GM19397 (cell line): ENCODE data around the gene CRAMP1.
"Not testable (repeated sequence)": the region's sequence is repeated elsewhere in the genome, so short reads cannot be mapped to it uniquely, and the experiment has no call there.

Experiments used
- ATAC-seq: cut with Tn5 transposase; IDR thresholded peaks from one replicate; pipeline ENCODE4 v1.9.1; 2021; ENCODE audit warnings: mild to moderate bottlenecking, moderate library complexity; ENCODE audit not compliant: unreplicated experiment

CRAMP1 gene

DNA sequence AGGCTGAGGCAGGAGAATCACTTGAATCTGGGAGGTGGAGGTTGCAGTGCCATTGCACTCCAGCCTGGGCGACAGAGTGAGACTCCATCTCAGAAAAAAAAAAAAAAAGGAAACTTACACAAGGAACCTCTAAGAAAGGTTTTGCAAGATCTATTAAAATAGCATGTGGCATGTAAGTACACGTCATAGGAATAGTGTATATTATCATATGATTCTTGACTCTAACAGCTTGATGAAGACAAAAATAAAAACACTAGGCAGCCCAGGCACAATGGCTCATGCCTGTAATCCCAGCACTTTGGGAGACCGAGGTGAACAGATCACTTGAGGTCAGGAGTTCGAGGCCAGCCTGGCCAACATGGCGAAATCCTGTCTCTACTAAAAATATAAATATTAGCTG is 16.6 kb upstream of the CRAMP1 start:
- not testable (repeated sequence) for ATAC-seq

- no peak for ATAC-seq
Measured at GRCh38 chr16:1596516-1596915, 15.6 kb upstream of the CRAMP1 start.

DNA sequence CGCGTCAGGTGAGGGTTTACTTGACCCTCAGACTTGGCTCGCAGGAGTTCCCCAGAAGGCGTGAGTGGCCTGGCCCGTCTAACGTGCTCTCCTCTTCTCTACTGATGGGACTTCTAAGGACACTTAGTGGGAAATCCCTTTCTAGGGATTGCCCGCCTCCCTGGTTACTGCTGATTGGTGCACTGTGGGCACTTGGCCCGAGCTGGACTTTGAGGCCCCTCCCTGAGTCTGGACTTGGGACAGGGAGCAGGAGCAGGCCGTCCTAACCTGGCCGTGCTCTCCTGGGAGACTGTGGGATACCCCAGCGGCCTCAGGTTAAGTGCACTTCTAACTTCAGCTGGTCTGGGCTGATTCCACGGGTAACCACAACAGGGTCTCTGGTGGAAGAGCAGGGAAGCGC is 15.0 kb upstream of the CRAMP1 start:
- no peak for ATAC-seq

GRCh38 chr16:1601031-1601430 is 11.1 kb upstream of the CRAMP1 start:
- ATAC-seq: no peak

- no peak for ATAC-seq
Measured at GRCh38 chr16:1601489-1601888, 10.7 kb upstream of the CRAMP1 start.

DNA sequence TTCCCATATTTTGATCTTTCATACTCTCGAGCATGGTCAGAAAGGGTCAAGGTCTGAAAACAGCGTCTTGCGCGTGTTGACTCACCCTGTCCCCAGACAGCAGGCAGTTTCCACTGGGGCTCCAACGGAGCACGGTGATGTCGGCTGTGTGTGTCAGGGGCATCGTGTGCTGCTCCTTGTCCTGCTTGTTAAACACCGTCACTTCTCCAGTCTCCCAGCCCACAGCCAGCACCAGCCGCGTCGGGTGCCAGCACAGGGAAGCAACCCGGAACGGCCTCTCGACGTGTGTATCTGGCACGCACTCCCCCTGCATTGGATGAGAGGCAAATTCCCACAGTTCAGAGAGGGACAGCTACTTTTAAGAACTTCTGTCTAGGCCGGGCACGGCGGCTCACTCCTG is 9.9 kb upstream of the CRAMP1 start:
- no peak for ATAC-seq

DNA sequence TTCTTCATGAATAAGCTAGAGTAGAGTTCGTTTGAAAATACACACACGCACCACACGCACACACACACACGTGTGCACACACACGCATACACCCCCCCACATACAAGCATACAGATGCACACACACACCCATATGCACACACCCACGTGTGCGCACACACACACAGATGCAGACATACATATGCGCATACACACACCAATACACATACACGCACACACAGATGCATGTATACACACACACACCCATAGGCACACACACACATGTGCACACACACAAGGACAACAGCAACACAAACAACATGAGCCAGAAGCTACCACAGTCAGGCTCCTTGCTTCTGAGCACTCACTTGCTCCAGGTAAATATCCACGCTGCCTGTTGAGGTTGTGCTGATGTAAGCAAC is 5.4 kb upstream of the CRAMP1 start:
- ATAC-seq: no peak

DNA sequence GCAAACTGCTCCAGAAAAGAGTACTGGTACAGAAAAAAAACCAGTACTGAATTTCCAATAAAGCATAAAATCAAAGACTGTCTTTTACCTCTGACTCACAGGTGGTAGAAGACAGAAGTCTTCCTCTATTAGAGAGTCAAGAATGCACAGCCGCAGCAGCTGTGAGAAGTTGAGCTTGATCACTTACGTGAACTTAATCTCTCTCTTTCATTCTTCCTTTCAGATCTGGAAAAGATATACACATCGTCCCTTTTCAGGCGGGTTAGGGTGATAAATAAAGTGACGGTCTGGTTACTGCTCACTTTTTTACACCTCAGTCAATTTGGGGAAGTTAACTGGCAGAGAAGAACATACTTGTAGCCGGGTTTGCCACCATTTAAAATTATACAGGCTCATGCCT is 4.2 kb upstream of the CRAMP1 start:
- ATAC-seq: no peak

DNA sequence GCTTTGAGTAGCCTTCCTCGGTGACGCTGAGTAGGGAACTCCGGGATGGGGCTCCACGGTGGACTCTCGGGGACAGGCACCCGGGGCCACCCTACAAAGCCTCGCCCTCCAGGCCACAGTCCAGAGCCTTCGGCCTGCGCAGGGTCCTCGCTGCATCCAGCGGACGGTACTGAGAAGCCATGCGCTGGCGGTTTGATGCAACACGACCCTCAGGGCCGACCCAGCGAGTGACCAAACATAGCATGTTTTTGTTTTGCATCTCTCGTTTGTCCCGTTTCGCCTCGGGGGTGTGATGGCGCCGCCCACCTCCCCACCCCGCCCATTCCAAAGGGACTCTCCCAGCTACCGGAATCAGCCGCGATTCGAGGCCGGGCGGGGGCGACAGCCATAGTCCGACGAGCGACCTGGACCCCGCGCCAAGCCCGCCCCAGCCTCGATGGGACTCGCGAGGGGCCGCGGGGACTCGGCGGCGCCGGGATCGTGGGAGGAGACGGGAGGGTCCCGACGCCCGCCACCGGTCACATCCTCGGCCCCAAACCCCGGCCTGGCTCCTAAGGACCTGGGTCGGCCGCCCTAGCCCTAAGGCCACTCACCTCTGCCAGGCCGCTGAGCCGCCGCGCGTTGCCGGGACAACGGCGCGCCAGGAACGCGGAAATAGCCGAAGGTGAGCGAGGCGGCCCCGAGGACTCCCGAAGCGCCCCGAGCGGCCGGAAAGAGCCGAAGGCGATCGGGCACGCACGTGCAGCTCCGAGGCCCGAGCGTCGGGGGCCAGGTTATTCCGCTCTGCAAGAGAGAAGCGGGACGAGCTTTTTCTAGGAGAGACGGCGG is 1.9 kb upstream of the CRAMP1 start:
- no peak for ATAC-seq

- no peak for ATAC-seq
Measured at GRCh38 chr16:1610899-1611632, 1.1 kb upstream of the CRAMP1 start.

- ATAC-seq: no peak
Measured at GRCh38 chr16:1613211-1613622, 1.1 kb downstream of the CRAMP1 start.

- ATAC-seq: no peak
Measured at GRCh38 chr16:1613728-1614455, 1.7 kb downstream of the CRAMP1 start.

DNA sequence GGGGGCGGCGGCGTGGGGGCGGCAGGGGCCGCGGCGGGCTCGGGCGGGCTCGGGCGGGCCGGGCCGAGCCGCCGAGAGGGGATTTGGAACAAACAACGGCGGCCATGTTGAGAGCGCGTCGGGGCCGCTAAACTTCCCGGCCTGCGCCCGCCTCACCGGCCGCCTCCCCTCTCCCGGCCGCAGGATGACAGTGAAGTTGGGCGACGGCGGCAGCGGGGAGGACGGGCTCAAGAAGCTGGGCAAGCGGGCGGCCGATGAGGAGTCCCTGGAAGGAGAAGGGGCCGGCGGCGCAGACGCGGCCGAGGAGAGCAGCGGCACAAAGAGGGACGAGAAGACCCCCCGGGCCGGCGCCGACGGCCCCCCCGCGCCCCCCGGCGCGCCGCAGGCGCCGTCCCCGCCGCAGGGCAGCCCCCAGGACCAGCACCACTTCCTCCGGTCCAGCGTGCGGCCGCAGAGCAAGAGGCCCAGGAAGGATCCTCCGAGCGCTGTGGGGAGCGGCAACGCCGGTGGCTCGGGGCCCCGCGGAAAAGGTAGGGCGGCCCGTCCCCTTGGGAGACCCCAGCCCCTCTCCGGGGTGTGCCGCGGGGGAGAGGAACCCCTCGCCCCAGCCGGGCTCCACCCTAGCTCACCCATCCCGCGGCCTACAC is 2.4 kb downstream of the CRAMP1 start:
- no peak for ATAC-seq

GRCh38 chr16:1615761-1616160 is 3.6 kb downstream of the CRAMP1 start:
- ATAC-seq: no peak

DNA sequence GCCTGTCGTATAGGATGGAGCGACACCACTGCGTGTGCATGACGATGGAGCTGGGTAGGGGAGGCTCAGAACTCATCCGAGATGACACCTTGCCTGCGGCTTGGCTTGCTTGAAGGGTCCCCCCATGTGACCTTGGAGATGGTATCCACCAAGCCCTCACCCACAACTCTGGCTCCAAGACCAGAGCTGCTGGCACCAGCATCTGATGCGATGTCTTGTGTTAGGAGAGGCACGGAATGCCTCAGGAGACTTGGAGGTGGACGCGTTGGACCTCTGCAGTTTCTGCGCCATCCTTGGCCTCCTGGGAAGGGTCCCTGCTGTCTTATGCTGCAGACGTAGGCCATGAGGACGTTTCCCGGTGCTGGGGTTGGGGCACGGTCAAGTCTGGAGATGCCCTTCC is 7.8 kb downstream of the CRAMP1 start:
- no peak for ATAC-seq

- no peak for ATAC-seq
Measured at GRCh38 chr16:1620391-1620790, 8.2 kb downstream of the CRAMP1 start.

GRCh38 chr16:1621851-1622250 is 9.7 kb downstream of the CRAMP1 start:
- no peak for ATAC-seq

GRCh38 chr16:1626327-1626726 is 14.2 kb downstream of the CRAMP1 start:
- no peak for ATAC-seq

- ATAC-seq: no peak
Measured at GRCh38 chr16:1626776-1627175, 14.6 kb downstream of the CRAMP1 start.

GRCh38 chr16:1630450-1631213 is 18.5 kb downstream of the CRAMP1 start:
- no peak for ATAC-seq
